Keratinocyte (primary cell): ENCODE measurements around the gene TLR10. TPM values are rescaled to one million over a fixed set of nuclear protein-coding genes. Genes with fewer than 3 reads are reported as not detected.

Experiments used
- DNase-seq: peaks from one replicate; pipeline ENCODE4 v3.0.0-alpha.2; 2011; ENCODE audit warnings: low read depth, missing footprints, low spot score
- FAIRE-seq: peaks from 2 replicates; lab custom pipeline; 2011; peaks lifted over from hg19 to GRCh38; lab: Jason Lieb, UNC
- H2AFZ ChIP-seq: 2 replicates; pipeline ENCODE4 v1.6.0; 2012; ENCODE audit warnings: low read length, control low read depth, inconsistent platforms; ENCODE audit not compliant: control insufficient read depth
- H3K27ac ChIP-seq: 2 replicates; pipeline ENCODE4 v1.5.1; 2011; ENCODE audit warnings: low read length; ENCODE audit not compliant: control insufficient read depth, insufficient read depth
- H3K27me3 ChIP-seq: 3 replicates; pipeline ENCODE4 v1.6.0; 2011; ENCODE audit warnings: low read length; ENCODE audit not compliant: control insufficient read depth, insufficient read depth; ENCODE audit errors: extremely low read depth
- H3K36me3 ChIP-seq, 2 experiments: 2 replicates in 1 of 2; 3 replicates in 1 of 2; pipeline ENCODE4 v1.5.1; 2011; ENCODE audit warnings: low read length in 2 of 2, mild to moderate bottlenecking in 1 of 2; ENCODE audit not compliant: control insufficient read depth in 2 of 2, insufficient read depth in 2 of 2; ENCODE audit errors: extremely low read depth in 1 of 2
- H3K4me1 ChIP-seq: 3 replicates; pipeline ENCODE4 v1.5.1; 2011; ENCODE audit warnings: low read length; ENCODE audit not compliant: control insufficient read depth, insufficient read depth; ENCODE audit errors: extremely low read depth
- H3K4me2 ChIP-seq: 3 replicates; pipeline ENCODE4 v1.6.0; 2011; ENCODE audit warnings: low read depth, low read length; ENCODE audit not compliant: control insufficient read depth, insufficient read depth; ENCODE audit errors: extremely low read depth
- H3K4me3 ChIP-seq, 3 experiments: fragments of 200-600 bp in 1 of 3; sonication (generic) in 1 of 3; 2 replicates in 2 of 3; 3 replicates in 1 of 3; pipeline ENCODE4 v1.5.1; 2011 to 2016; ENCODE audit warnings: low read length in 3 of 3, mild to moderate bottlenecking in 3 of 3, control low read depth in 2 of 3, inconsistent platforms in 1 of 3, low read depth in 1 of 3, mixed read lengths in 1 of 3, mixed run types in 1 of 3, moderate library complexity in 1 of 3; ENCODE audit not compliant: control insufficient read depth in 2 of 3, insufficient read depth in 2 of 3; ENCODE audit errors: extremely low read depth in 1 of 3
- H3K79me2 ChIP-seq: 2 replicates; pipeline ENCODE4 v1.6.0; 2012; ENCODE audit warnings: low read length; ENCODE audit not compliant: control insufficient read depth, insufficient read depth
- H3K9ac ChIP-seq: 3 replicates; pipeline ENCODE4 v1.6.0; 2011; ENCODE audit warnings: low read length; ENCODE audit not compliant: control insufficient read depth, insufficient read depth; ENCODE audit errors: extremely low read depth
- H3K9me1 ChIP-seq: 3 replicates; pipeline ENCODE4 v1.6.0; 2011; ENCODE audit warnings: low read length; ENCODE audit not compliant: control insufficient read depth, insufficient read depth; ENCODE audit errors: extremely low read depth
- H3K9me3 ChIP-seq: 2 replicates; pipeline ENCODE4 v1.5.1; 2012; ENCODE audit warnings: low read depth, low read length; ENCODE audit not compliant: control insufficient read depth
- H4K20me1 ChIP-seq: 3 replicates; pipeline ENCODE4 v1.6.0; 2011; ENCODE audit warnings: low read length; ENCODE audit not compliant: control insufficient read depth, insufficient read depth; ENCODE audit errors: extremely low read depth
- EZH2 ChIP-seq: IDR thresholded peaks from one replicate; pipeline ENCODE4 v1.6.1; 2012; ENCODE audit warnings: inconsistent platforms, mild to moderate bottlenecking, low read length, moderate library complexity
- dilution Hi-C: fragments of 300-500 bp; cut with MboI; formaldehyde crosslinking; loops from one replicate; pipeline ENCODE4 v1.7.0; 2020; ENCODE audit warnings: low sequenced_read_pairs; ENCODE audit not compliant: extremely low pct_ligation_motif_present
- polyA plus RNA-seq, 5 experiments: library from polyadenylated mRNA; depleted of rRNA in 3 of 5; stranded (reverse) in 3 of 5; stranded (forward) in 1 of 5; unstranded in 1 of 5; fragments of >200 nt; gene quantifications; 1 replicate in 1 of 5; 2 replicates in 3 of 5; 3 replicates in 1 of 5; pipeline versions ENCODE4 v1.2.1 to v1.2.3, GENCODE V29; 2011 to 2012; ENCODE audit warnings: missing spikeins in 2 of 5, low read depth in 1 of 5, low replicate concordance in 1 of 5
- TF ChIP-seq, protein P1 (sequence below), 3 experiments: IDR thresholded peaks in 1 of 3; conservative IDR thresholded peaks in 1 of 3; optimal IDR thresholded peaks in 1 of 3; 2 replicates in 2 of 3; 3 replicates in 1 of 3; pipeline versions ENCODE3 to v1.5.1; 2011; ENCODE audit warnings: low read length in 3 of 3, mild to moderate bottlenecking in 3 of 3, moderate library complexity in 2 of 3, control low read depth in 1 of 3, inconsistent platforms in 1 of 3; ENCODE audit not compliant: insufficient read depth in 2 of 3; ENCODE audit errors: extremely low read depth in 1 of 3

The TLR10 gene
- polyA plus RNA-seq, 1 donor (not counting 4 experiments of a cell fraction or from before 2014, with no cell fraction given) = 0.05 TPM

DNA sequence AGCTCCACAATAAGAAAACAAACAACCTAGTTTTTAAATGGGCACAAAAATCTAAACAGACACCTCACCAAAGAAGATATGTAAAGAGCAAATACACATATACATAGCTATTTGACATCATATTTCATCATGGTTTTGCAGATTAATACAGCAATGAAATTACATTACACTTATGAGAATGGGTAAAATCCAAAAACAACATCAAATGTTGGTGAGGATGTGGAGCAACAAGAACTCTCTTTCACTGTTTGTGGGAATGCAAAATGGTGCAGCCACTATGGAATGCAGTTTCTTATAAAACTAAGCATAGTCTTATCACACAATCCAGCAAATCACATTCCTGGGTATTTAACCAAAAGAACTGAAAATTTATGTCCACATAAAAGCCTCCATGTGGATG lies 48.9 kb upstream of the TLR10 start:
- Histone ChIP-seq H3K9me1 (no peaks in the 10 kb centered on the region), H3K4me1 (no peaks in the 10 kb centered on the region), H3K4me2 (no peak overlapping the region), H4K20me1 (no peaks in the 10 kb centered on the region), H3K27ac (no peak overlapping the region), H3K79me2 (no peaks in the 10 kb centered on the region), H3K9ac (no peak overlapping the region), H3K36me3 (no peaks in the 10 kb centered on the region), H3K4me3 (no peak overlapping the region), H3K27me3 (no peaks in the 10 kb centered on the region), H2AFZ (no peak overlapping the region), H3K9me3 (no peaks in the 10 kb centered on the region)
- dilution Hi-C loops = no loop called here
- DNase-seq (no peak), FAIRE-seq (no peak)
- no peak for TF ChIP-seq EZH2
- TF ChIP-seq, protein P1, sequence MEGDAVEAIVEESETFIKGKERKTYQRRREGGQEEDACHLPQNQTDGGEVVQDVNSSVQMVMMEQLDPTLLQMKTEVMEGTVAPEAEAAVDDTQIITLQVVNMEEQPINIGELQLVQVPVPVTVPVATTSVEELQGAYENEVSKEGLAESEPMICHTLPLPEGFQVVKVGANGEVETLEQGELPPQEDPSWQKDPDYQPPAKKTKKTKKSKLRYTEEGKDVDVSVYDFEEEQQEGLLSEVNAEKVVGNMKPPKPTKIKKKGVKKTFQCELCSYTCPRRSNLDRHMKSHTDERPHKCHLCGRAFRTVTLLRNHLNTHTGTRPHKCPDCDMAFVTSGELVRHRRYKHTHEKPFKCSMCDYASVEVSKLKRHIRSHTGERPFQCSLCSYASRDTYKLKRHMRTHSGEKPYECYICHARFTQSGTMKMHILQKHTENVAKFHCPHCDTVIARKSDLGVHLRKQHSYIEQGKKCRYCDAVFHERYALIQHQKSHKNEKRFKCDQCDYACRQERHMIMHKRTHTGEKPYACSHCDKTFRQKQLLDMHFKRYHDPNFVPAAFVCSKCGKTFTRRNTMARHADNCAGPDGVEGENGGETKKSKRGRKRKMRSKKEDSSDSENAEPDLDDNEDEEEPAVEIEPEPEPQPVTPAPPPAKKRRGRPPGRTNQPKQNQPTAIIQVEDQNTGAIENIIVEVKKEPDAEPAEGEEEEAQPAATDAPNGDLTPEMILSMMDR (optimal IDR thresholded peaks at IDR 0.05 in 1 of 3, IDR thresholded peaks at IDR 0.05 in 1 of 3, conservative IDR thresholded peaks at IDR 0.05 in 1 of 3; ENCODE audit: extremely low read depth in 1 of 3, insufficient read depth in 2 of 3, low read length in 3 of 3) = no peak

DNA sequence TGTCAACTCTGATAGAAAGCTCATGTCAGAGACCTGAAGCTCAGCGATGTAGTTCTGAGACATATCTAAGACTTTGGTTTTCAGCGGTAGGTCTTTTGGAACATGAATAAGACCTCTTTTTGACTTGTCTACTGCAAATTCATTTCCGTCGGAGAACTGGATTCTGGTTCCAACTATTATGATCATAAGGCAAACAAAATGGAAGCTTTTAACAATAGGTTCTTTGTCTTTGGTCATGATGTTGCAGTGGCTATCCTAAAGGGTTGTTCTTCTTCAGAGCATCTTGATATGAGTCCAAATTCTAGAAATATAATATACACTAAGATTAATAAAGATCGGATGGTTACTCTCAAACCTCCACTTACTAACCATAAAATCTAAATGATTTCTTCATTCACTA lies 46.4 kb upstream of the TLR10 start:
- no peak overlapping the region for H2AFZ ChIP-seq
- dilution Hi-C loops = no loop called here
- H3K27me3 ChIP-seq = no peaks in the 10 kb centered on the region
- no peaks in the 10 kb centered on the region for H3K36me3 ChIP-seq
- no peak for FAIRE-seq
- H3K4me2 ChIP-seq = no peak overlapping the region
- no peak for DNase-seq
- no peaks in the 10 kb centered on the region for H3K9me1 ChIP-seq
- H3K27ac ChIP-seq = no peak overlapping the region
- no peaks in the 10 kb centered on the region for H3K79me2 ChIP-seq
- H3K9ac ChIP-seq = no peak overlapping the region
- TF ChIP-seq EZH2 = no peak
- TF ChIP-seq, protein P1 (optimal IDR thresholded peaks at IDR 0.05 in 1 of 3, IDR thresholded peaks at IDR 0.05 in 1 of 3, conservative IDR thresholded peaks at IDR 0.05 in 1 of 3; ENCODE audit: extremely low read depth in 1 of 3, insufficient read depth in 2 of 3, low read length in 3 of 3) = no peak
- H3K4me3 ChIP-seq = no peak overlapping the region
- no peaks in the 10 kb centered on the region for H3K9me3 ChIP-seq
- H3K4me1 ChIP-seq = no peaks in the 10 kb centered on the region
- no peaks in the 10 kb centered on the region for H4K20me1 ChIP-seq
